ENCODE data around the gene IL22RA2.

Gene IL22RA2

DNA sequence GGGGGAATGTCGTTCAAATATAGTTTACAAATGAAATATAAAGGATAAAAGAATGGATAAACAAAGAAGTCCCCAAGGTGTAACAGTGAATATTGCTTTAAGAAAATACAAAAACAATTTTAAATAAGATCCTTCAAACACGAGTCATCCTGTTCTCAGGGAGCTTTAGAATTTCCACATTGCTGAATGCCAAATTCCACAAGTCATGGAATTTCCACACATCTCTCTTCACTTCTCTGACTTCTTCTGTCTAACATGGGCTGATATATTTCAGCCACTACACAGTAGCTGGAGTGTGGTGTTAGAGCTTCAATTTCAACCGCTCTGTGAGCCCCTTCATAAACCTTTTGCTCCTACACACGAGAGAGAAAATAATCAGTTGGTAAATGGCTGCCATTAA lies 28.0 kb downstream of the IL22RA2 start:
- DNase-seq (ENCODE audit: low read depth, low spot score) = no peak
- Histone ChIP-seq H3K9ac (ENCODE audit: insufficient read length) (no peak overlapping the region), H3K4me3 (no peak overlapping the region), H3K9me3 (ENCODE audit: low read depth, low read length) (no peaks in the 10 kb centered on the region), H3K36me3 (ENCODE audit: insufficient read depth, low read length) (no peaks in the 10 kb centered on the region), H3K27ac (no peak overlapping the region)
- no peak for TF ChIP-seq FOXP2 (optimal IDR thresholded peaks at IDR 0.05; ENCODE audit: control extremely low read depth, extremely low read length, insufficient read depth)
- TF ChIP-seq EZH2 (IDR thresholded peaks at IDR 0.05) = no peak
- no peak for TF ChIP-seq POLR2AphosphoS5 (IDR thresholded peaks at IDR 0.05; ENCODE audit: borderline replicate concordance, low read depth, low read length)

DNA sequence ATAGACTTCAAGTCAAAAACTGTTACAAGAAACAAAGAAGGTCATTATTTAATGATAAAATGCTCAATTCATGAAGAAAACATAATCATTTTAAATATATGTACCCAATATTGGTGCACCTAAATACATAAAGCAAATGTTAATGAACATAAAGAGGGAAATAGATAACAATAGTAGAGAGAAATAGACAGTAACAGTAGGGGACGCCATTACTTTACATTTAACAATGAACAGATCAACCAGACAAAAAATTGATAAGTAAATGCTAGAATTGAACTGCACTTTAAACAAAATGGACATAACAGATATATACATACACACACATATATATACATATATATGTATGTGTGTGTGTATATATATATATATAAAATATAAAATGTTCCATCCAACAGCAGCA lies 37.4 kb downstream of the IL22RA2 start:
- Histone ChIP-seq H3K9me3 (ENCODE audit: low read depth, low read length) (no peaks in the 10 kb centered on the region), H3K36me3 (ENCODE audit: insufficient read depth, low read length) (no peaks in the 10 kb centered on the region), H3K4me3 (no peak overlapping the region), H3K27ac (no peak overlapping the region), H3K9ac (ENCODE audit: insufficient read length) (no peak overlapping the region)
- DNase-seq (ENCODE audit: low read depth, low spot score) = no peak
- TF ChIP-seq EZH2 (IDR thresholded peaks at IDR 0.05) (no peak), POLR2AphosphoS5 (IDR thresholded peaks at IDR 0.05; ENCODE audit: borderline replicate concordance, low read depth, low read length) (no peak), FOXP2 (optimal IDR thresholded peaks at IDR 0.05; ENCODE audit: control extremely low read depth, extremely low read length, insufficient read depth) (no peak)

DNA sequence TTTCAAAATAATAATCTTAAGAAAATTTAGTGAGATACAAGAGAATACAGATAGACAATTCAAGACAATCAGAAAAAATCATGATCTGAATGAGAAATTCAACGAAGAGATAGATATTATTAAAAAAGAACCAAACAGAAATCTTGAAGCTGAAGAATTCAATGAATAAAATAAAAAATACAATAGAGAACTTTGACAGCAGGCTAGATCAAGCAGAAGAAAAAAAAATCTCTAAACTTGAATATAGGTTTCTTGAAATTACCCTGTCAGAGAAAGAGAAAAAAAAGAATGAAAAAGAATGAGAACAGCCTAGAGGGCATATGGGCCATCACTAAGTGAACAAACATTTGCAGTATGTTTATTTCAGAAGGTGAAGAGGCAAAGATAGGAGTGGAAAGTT lies 39.0 kb downstream of the IL22RA2 start:
- no peak overlapping the region for H3K4me3 ChIP-seq
- H3K27ac ChIP-seq = no peak overlapping the region
- no peaks in the 10 kb centered on the region for H3K36me3 ChIP-seq (ENCODE audit: insufficient read depth, low read length)
- DNase-seq (ENCODE audit: low read depth, low spot score) = no peak
- TF ChIP-seq POLR2AphosphoS5 (IDR thresholded peaks at IDR 0.05; ENCODE audit: borderline replicate concordance, low read depth, low read length) (no peak), FOXP2 (optimal IDR thresholded peaks at IDR 0.05; ENCODE audit: control extremely low read depth, extremely low read length, insufficient read depth) (no peak), EZH2 (IDR thresholded peaks at IDR 0.05) (no peak)
- no peak overlapping the region for H3K9ac ChIP-seq (ENCODE audit: insufficient read length)
- H3K9me3 ChIP-seq (ENCODE audit: low read depth, low read length) = no peaks in the 10 kb centered on the region

DNA sequence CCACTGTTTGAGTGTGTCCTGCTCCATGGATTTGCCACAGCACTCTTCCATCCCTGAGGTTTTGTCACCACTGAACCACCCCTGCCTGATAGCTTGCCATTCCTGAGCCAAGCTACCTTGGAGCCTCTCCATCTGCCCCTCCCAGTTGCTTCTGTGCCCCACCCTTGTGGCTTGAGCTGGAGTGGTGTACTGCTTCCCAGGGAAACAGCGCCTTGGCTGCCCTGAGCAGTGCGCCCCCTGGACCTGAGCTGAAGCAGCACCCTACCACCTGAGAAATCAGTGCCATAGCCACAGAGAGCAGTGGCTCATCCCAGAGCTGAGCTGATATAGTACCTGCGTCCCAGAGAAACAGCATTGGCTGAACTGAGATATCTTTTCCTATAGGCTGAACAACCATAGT lies 40.3 kb downstream of the IL22RA2 start:
- H3K4me3 ChIP-seq = no peak overlapping the region
- no peak overlapping the region for H3K9ac ChIP-seq (ENCODE audit: insufficient read length)
- TF ChIP-seq POLR2AphosphoS5 (IDR thresholded peaks at IDR 0.05; ENCODE audit: borderline replicate concordance, low read depth, low read length) (no peak), FOXP2 (optimal IDR thresholded peaks at IDR 0.05; ENCODE audit: control extremely low read depth, extremely low read length, insufficient read depth) (no peak), EZH2 (IDR thresholded peaks at IDR 0.05) (no peak)
- H3K36me3 ChIP-seq (ENCODE audit: insufficient read depth, low read length) = no peaks in the 10 kb centered on the region
- no peaks in the 10 kb centered on the region for H3K9me3 ChIP-seq (ENCODE audit: low read depth, low read length)
- no peak for DNase-seq (ENCODE audit: low read depth, low spot score)
- H3K27ac ChIP-seq = no peak overlapping the region

DNA sequence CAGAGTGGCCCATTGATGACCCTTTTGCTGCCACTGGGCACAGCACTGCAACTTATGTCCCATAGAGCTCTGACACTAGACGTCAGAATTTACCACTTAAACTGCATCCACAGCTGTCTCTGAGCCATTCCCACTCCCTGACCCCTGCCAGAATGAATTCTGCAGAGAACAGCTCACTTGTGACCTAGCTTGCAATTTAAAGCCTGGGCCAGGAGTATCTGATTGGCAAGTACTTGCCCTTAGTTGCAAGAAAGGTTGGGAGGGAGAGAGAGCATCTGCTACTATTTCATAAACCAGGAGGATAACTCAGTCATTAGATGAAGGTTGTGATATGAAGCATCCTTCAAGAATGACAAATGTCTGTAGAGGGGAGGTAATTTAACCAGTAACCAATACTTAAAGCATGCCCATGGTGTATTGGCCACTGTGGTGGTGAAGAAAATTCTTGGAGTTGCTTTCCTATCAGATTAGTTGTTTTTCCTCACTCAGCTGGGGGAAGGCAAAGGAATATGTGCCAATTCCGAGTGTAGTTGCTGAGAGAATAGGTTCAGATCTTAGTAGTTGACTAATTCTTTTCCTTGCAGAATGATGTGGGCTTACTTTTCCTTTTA lies 46.5 kb downstream of the IL22RA2 start:
- Histone ChIP-seq H3K27ac (no peak overlapping the region), H3K4me3 (no peak overlapping the region), H3K9me3 (ENCODE audit: low read depth, low read length) (no peaks in the 10 kb centered on the region), H3K36me3 (ENCODE audit: insufficient read depth, low read length) (no peaks in the 10 kb centered on the region), H3K9ac (ENCODE audit: insufficient read length) (no peak overlapping the region)
- no peak for TF ChIP-seq EZH2 (IDR thresholded peaks at IDR 0.05)
- TF ChIP-seq POLR2AphosphoS5 (IDR thresholded peaks at IDR 0.05; ENCODE audit: borderline replicate concordance, low read depth, low read length) = no peak
- no peak for TF ChIP-seq FOXP2 (optimal IDR thresholded peaks at IDR 0.05; ENCODE audit: control extremely low read depth, extremely low read length, insufficient read depth)
- DNase-seq (ENCODE audit: low read depth, low spot score) = no peak

DNA sequence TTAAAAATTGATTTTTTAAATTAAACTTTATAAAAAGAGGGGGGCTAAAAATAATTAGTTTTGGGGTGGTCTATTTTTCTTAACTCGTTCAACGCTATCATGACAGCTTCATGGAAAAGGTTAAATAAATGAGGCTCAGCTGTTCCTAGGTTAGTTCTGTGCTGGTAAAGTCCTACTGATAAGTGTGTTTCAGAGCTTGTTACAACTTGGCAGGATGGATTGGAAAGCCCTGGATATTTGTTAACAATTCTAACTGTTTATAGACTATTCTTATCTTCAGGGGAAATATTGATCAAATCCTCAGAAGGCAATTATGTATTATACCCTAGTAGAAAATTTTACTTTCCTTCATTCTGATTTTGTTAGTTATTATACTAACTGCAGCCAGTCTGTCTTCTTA lies 50.4 kb downstream of the IL22RA2 start:
- TF ChIP-seq FOXP2 (optimal IDR thresholded peaks at IDR 0.05; ENCODE audit: control extremely low read depth, extremely low read length, insufficient read depth) (no peak), POLR2AphosphoS5 (IDR thresholded peaks at IDR 0.05; ENCODE audit: borderline replicate concordance, low read depth, low read length) (no peak), EZH2 (IDR thresholded peaks at IDR 0.05) (no peak)
- no peak overlapping the region for H3K27ac ChIP-seq
- 0 out of 2 replicates have a peak, but pooled peaks cover 2% of the 10 kb centered on the region for H3K9me3 ChIP-seq (ENCODE audit: low read depth, low read length)
- no peak for DNase-seq (ENCODE audit: low read depth, low spot score)
- no peak overlapping the region for H3K4me3 ChIP-seq
- H3K36me3 ChIP-seq (ENCODE audit: insufficient read depth, low read length) = no peaks in the 10 kb centered on the region
- H3K9ac ChIP-seq (ENCODE audit: insufficient read length) = no peak overlapping the region

DNA sequence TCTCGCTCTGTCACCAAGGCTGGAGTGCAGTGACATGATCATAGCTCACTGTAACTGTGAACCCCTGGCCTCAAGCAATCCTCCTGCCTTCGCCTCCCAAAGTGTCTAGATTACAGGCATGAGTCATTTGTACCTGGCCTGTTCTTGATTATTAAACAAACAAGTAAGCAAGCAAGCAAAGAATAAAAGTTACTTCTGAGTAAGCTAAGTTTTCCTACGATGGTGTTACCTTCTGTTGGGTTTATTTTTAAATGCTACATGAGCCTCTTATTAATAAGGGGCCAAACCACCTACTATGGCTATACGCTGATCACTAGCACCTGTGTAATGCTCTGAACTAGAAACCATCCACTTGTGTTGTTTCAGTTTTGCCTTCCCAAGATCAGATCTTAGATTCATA lies 50.8 kb downstream of the IL22RA2 start:
- no peak for DNase-seq (ENCODE audit: low read depth, low spot score)
- H3K9me3 ChIP-seq (ENCODE audit: low read depth, low read length) = 0 out of 2 replicates have a peak, but pooled peaks cover 2% of the 10 kb centered on the region
- no peak overlapping the region for H3K4me3 ChIP-seq
- H3K9ac ChIP-seq (ENCODE audit: insufficient read length) = no peak overlapping the region
- H3K36me3 ChIP-seq (ENCODE audit: insufficient read depth, low read length) = no peaks in the 10 kb centered on the region
- no peak overlapping the region for H3K27ac ChIP-seq
- TF ChIP-seq POLR2AphosphoS5 (IDR thresholded peaks at IDR 0.05; ENCODE audit: borderline replicate concordance, low read depth, low read length) = no peak

DNA sequence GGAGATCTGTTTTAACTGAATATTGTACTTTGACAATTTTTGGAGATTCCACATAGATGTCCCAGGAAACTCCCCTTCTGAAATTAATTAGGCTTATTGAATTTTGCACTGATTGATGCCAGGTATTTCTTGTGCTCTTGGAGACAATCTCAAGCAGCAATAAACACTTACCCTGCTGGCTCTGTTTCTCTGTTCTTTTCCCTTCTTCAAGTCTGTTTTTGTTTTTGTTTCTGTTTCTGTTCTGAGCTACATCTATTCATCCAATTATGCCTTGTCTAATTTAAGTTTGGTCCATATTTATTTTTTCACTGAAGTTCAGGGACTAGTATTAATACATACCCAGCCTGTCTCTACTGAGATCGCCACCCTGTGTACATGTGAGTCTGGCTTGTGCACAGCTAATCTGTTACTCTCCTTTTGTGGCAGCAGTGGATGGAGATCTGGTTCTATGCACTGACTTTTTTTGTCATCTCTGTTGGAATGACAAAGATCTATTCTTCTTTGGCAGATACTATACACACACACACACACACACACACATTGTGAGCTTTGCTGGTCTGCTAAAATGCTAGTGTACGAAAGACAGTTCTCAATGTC lies 51.9 kb downstream of the IL22RA2 start:
- DNase-seq (ENCODE audit: low read depth, low spot score) = no peak
- H3K27ac ChIP-seq = no peak overlapping the region
- no peak overlapping the region for H3K9ac ChIP-seq (ENCODE audit: insufficient read length)
- H3K9me3 ChIP-seq (ENCODE audit: low read depth, low read length) = 0 out of 2 replicates have a peak, but pooled peaks cover 2% of the 10 kb centered on the region
- no peak overlapping the region for H3K4me3 ChIP-seq
- no peaks in the 10 kb centered on the region for H3K36me3 ChIP-seq (ENCODE audit: insufficient read depth, low read length)
- TF ChIP-seq FOXP2 (optimal IDR thresholded peaks at IDR 0.05; ENCODE audit: control extremely low read depth, extremely low read length, insufficient read depth) (no peak), EZH2 (IDR thresholded peaks at IDR 0.05) (no peak), POLR2AphosphoS5 (IDR thresholded peaks at IDR 0.05; ENCODE audit: borderline replicate concordance, low read depth, low read length) (no peak)

DNA sequence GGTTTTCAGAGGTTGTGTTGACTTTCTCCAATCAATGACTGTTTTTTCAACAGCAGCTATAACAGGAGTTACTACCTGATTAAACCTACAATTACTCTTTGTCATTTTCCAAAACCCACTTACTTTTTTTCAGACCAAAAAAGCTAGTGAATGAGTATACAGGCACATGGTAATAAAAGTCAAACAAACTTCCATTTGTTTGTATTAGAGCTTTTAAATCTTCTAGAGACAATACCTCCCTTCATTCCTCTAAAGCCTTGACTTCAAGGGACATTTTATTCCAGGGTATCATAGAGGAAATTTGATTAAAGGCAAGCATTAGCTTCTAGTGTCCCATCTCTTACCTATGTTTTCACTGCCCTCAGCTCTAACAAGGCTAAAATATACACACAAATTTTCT lies 52.7 kb downstream of the IL22RA2 start:
- 0 out of 2 replicates have a peak, but pooled peaks cover 2% of the 10 kb centered on the region for H3K9me3 ChIP-seq (ENCODE audit: low read depth, low read length)
- no peak overlapping the region for H3K4me3 ChIP-seq
- H3K27ac ChIP-seq = no peak overlapping the region
- no peaks in the 10 kb centered on the region for H3K36me3 ChIP-seq (ENCODE audit: insufficient read depth, low read length)
- no peak for TF ChIP-seq EZH2 (IDR thresholded peaks at IDR 0.05)
- no peak for TF ChIP-seq FOXP2 (optimal IDR thresholded peaks at IDR 0.05; ENCODE audit: control extremely low read depth, extremely low read length, insufficient read depth)
- TF ChIP-seq POLR2AphosphoS5 (IDR thresholded peaks at IDR 0.05; ENCODE audit: borderline replicate concordance, low read depth, low read length) = no peak
- no peak overlapping the region for H3K9ac ChIP-seq (ENCODE audit: insufficient read length)
- DNase-seq (ENCODE audit: low read depth, low spot score) = no peak

Data from SK-N-MC (cell line).